Endothelial cell of umbilical vein (primary cell): Measurements from ENCODE around the gene NTF4. TPM values are rescaled to one million over a fixed set of nuclear protein-coding genes. Genes with fewer than 3 reads are reported as not detected.

ENCODE experiments used
- BruUV-seq: library from RNA; stranded (reverse); fragments of 400-500 nt; replicated peaks from 2 replicates; lab custom pipeline; 2021; lab: Mats Ljungman, UMichigan
- CTCF ChIA-PET: fragments of 300-600, 350-600 bp; sonication (Branson Sonifier 250); formaldehyde crosslinking; loops from one replicate; lab custom pipeline; 2021; ENCODE audit warnings: antibody characterized with exemption, inconsistent platforms; lab: Charles Lee
- POLR2A ChIA-PET: fragments of 300-600, 350-600 bp; sonication (Branson Sonifier 250); formaldehyde crosslinking; loops from one replicate; lab custom pipeline; 2021; ENCODE audit warnings: antibody characterized with exemption, inconsistent platforms; lab: Charles Lee
- DNase-seq: peaks from one replicate; pipeline ENCODE4 v3.0.0-alpha.2; 2011; ENCODE audit warnings: low read depth, low spot score
- FAIRE-seq: peaks from 2 replicates; lab custom pipeline; 2011; peaks lifted over from hg19 to GRCh38; lab: Jason Lieb, UNC
- H2AFZ ChIP-seq: 2 replicates; pipeline ENCODE4 v1.6.0; 2012; ENCODE audit warnings: low read depth, low read length, control low read depth, inconsistent platforms
- H3K27ac ChIP-seq: 2 replicates; pipeline ENCODE4 v1.5.1; 2011; ENCODE audit warnings: low read depth, mild to moderate bottlenecking, control low read depth, low read length, moderate library complexity; ENCODE audit not compliant: insufficient read depth
- H3K27me3 ChIP-seq, 2 experiments: 2 replicates each; pipeline versions ENCODE4 v1.6.0 to v1.6.1; 2011; ENCODE audit warnings: low read length in 2 of 2, mixed read lengths in 1 of 2; ENCODE audit not compliant: control insufficient read depth in 2 of 2, insufficient read depth in 2 of 2
- H3K36me3 ChIP-seq, 2 experiments: 2 replicates in 1 of 2; 3 replicates in 1 of 2; pipeline ENCODE4 v1.5.1; 2011; ENCODE audit warnings: low read length in 2 of 2, mild to moderate bottlenecking in 1 of 2, moderate library complexity in 1 of 2; ENCODE audit not compliant: control insufficient read depth in 2 of 2, insufficient read depth in 2 of 2; ENCODE audit errors: extremely low read depth in 1 of 2
- H3K4me1 ChIP-seq: 3 replicates; pipeline ENCODE4 v1.5.1; 2011; ENCODE audit warnings: mild to moderate bottlenecking, low read length; ENCODE audit not compliant: control insufficient read depth, insufficient read depth; ENCODE audit errors: extremely low read depth
- H3K4me2 ChIP-seq: 2 replicates; pipeline ENCODE4 v1.6.1; 2011; ENCODE audit warnings: low read length, control low read depth, mixed read lengths; ENCODE audit not compliant: insufficient read depth
- H3K4me3 ChIP-seq, 3 experiments: fragments of 200-600 bp in 1 of 3; sonication (generic), shearing (Covaris generic) in 1 of 3; replicated peaks in 1 of 3; 2 replicates each; pipeline ENCODE4 v1.5.1; 2011 to 2016; ENCODE audit warnings: control low read depth in 3 of 3, low read length in 3 of 3, mild to moderate bottlenecking in 2 of 3, inconsistent platforms in 1 of 3, low read depth in 1 of 3, moderate library complexity in 1 of 3; ENCODE audit not compliant: insufficient read depth in 1 of 3
- H3K79me2 ChIP-seq: 2 replicates; pipeline ENCODE4 v1.6.0; 2012; ENCODE audit warnings: low read length, inconsistent platforms; ENCODE audit not compliant: control insufficient read depth, insufficient read depth
- H3K9ac ChIP-seq: replicated peaks from 2 replicates; pipeline ENCODE3; 2011; ENCODE audit warnings: low read length, control low read depth; ENCODE audit not compliant: insufficient read depth; ENCODE audit errors: extremely low read depth
- H3K9me1 ChIP-seq: replicated peaks from 3 replicates; pipeline ENCODE4 v1.6.0; 2011; ENCODE audit warnings: mild to moderate bottlenecking, low read length; ENCODE audit not compliant: control insufficient read depth, insufficient read depth; ENCODE audit errors: extremely low read depth
- H3K9me3 ChIP-seq: replicated peaks from 2 replicates; pipeline ENCODE4 v1.5.1; 2012; ENCODE audit warnings: low read length, inconsistent platforms; ENCODE audit not compliant: control insufficient read depth, insufficient read depth
- H4K20me1 ChIP-seq: replicated peaks from 2 replicates; pipeline ENCODE3; 2011; ENCODE audit warnings: mild to moderate bottlenecking, low read length; ENCODE audit not compliant: control insufficient read depth, insufficient read depth; ENCODE audit errors: extremely low read depth
- CTCF ChIP-seq, 2 donors: IDR thresholded peaks; 1 replicate in 1 of 2; 2 replicates in 1 of 2; pipeline ENCODE4 v1.5.1; 2011; ENCODE audit warnings: low read length in 2 of 2, mild to moderate bottlenecking in 2 of 2, moderate library complexity in 2 of 2, control low read depth in 1 of 2, inconsistent platforms in 1 of 2, low read depth in 1 of 2; ENCODE audit not compliant: insufficient read depth in 1 of 2; ENCODE audit errors: extremely low read depth in 1 of 2
- EZH2 ChIP-seq: IDR thresholded peaks from 2 replicates; pipeline ENCODE4 v1.6.1; 2012; ENCODE audit warnings: borderline replicate concordance, low read depth, mild to moderate bottlenecking, moderate library complexity, low read length, inconsistent platforms; ENCODE audit not compliant: severe bottlenecking
- FOS ChIP-seq: IDR thresholded peaks from 2 replicates; pipeline ENCODE4 v1.6.1; 2011; ENCODE audit warnings: mild to moderate bottlenecking, low read length, moderate library complexity, borderline replicate concordance; ENCODE audit not compliant: insufficient read depth
- GATA2 ChIP-seq: IDR thresholded peaks from 2 replicates; pipeline ENCODE4 v1.7.0; 2011; ENCODE audit warnings: low read depth, mild to moderate bottlenecking, moderate library complexity, mixed read lengths, low read length; ENCODE audit not compliant: insufficient read length, insufficient read depth
- JUN ChIP-seq: IDR thresholded peaks from 2 replicates; pipeline ENCODE4 v1.6.1; 2011; ENCODE audit warnings: borderline replicate concordance, low read depth; ENCODE audit not compliant: insufficient read length, insufficient read depth
- MAX ChIP-seq: IDR thresholded peaks from 2 replicates; pipeline ENCODE4 v1.6.1; 2011; ENCODE audit not compliant: insufficient read depth, insufficient read length
- MYC ChIP-seq: IDR thresholded peaks from one replicate; pipeline ENCODE4 v1.6.1; 2011; ENCODE audit warnings: mild to moderate bottlenecking, low read depth, low read length
- POLR2A ChIP-seq: IDR thresholded peaks from 2 replicates; pipeline ENCODE4 v1.6.1; 2012; ENCODE audit warnings: low read depth, mild to moderate bottlenecking, control low read depth, low read length
- POLR2AphosphoS5 ChIP-seq: IDR thresholded peaks from 2 replicates; pipeline ENCODE4 v1.6.1; 2012; ENCODE audit warnings: low read depth, mild to moderate bottlenecking, control low read depth, low read length, moderate library complexity; ENCODE audit not compliant: insufficient read depth
- dilution Hi-C: fragments of 300-500 bp; cut with MboI; formaldehyde crosslinking; loops from one replicate; pipeline ENCODE4 v1.15.0; 2019; ENCODE audit warnings: low sequenced_read_pairs; ENCODE audit not compliant: extremely low pct_ligation_motif_present
- intact Hi-C: fragments of 100-400 bp; cut with micrococcal nuclease; formaldehyde crosslinking; loops from one replicate; pipeline ENCODE4 v1.10.0; 2022
- polyA plus RNA-seq, 4 experiments: library from polyadenylated mRNA; depleted of rRNA in 3 of 4; stranded (reverse) in 3 of 4; unstranded in 1 of 4; fragments of >200 nt; gene quantifications; 2 replicates each; pipeline versions ENCODE4 v1.2.1 to v1.2.3, GENCODE V29; 2011 to 2012; ENCODE audit warnings: missing spikeins in 1 of 4
- total RNA-seq: library from RNA; stranded (reverse); gene quantifications from 2 replicates; pipeline ENCODE4 v1.2.3, GENCODE V29; 2021

The NTF4 gene
- total and polyA plus RNA-seq, 2 donors (not counting 3 experiments of a cell fraction or from before 2014, with no cell fraction given) = not detected

GRCh38 chr19:49101160-49101559 is 36.5 kb upstream of the NTF4 start:
- H3K27me3 ChIP-seq = no peaks in the 10 kb centered on the region
- no peak for DNase-seq
- H2AFZ ChIP-seq = no peak overlapping the region
- peaks cover 3% of the 10 kb centered on the region for H4K20me1 ChIP-seq
- H3K79me2 ChIP-seq = peaks cover 19% of the 10 kb centered on the region
- H3K4me2 ChIP-seq = no peak overlapping the region
- peaks cover 29 to 65% of the 10 kb centered on the region in 2 experiments for H3K36me3 ChIP-seq
- no peak overlapping the region for H3K9ac ChIP-seq
- H3K9me1 ChIP-seq = no peaks in the 10 kb centered on the region
- no peak overlapping the region for H3K4me3 ChIP-seq
- ChIA-PET CTCF (interaction anchor here (0.9 to 4.0 kb wide), 2 partner anchors 98 to 107 kb away, joined by 4 to 85 read pairs; no protein-coding TSS in a partner anchor), POLR2A (no interaction called here)
- intact Hi-C loops = no loop called here
- H3K4me1 ChIP-seq = no peaks in the 10 kb centered on the region
- H3K9me3 ChIP-seq = no peaks in the 10 kb centered on the region
- FAIRE-seq = no peak
- TF ChIP-seq GATA2 (no peak), CTCF (IDR thresholded peaks at IDR 0.05; ENCODE audit: extremely low read depth in 1 of 2, insufficient read depth in 1 of 2, low read depth in 1 of 2, low read length in 2 of 2) (no peak), MAX (no peak), POLR2AphosphoS5 (no peak), MYC (no peak), POLR2A (no peak), EZH2 (no peak), FOS (no peak), JUN (no peak)
- dilution Hi-C loops = no loop called here
- no TSS peak for BruUV-seq
- no peak overlapping the region for H3K27ac ChIP-seq
